IPS-18c (cell line): ENCODE measurements around the gene C9orf72.
A peak's percentile ranks its signal among the peaks of the same experiment; 100 is the strongest.

Experiments used
- H3K4me3 ChIP-seq: 2 replicates; pipeline ENCODE4 v1.7.0; 2013; ENCODE audit warnings: low read depth, mild to moderate bottlenecking, low read length, moderate library complexity; ENCODE audit not compliant: insufficient read depth
- H3K9me3 ChIP-seq: one replicate; pipeline ENCODE4 v1.6.1; 2013; ENCODE audit warnings: mild to moderate bottlenecking, low read length, moderate library complexity; ENCODE audit not compliant: control insufficient read depth, insufficient read depth

Gene C9orf72

GRCh38 chr9:27589462-27589861, 16.2 kb upstream of the C9orf72 start:
- H3K4me3 ChIP-seq: no peak overlapping the region

GRCh38 chr9:27586304-27586703, 13.0 kb upstream of the C9orf72 start:
- H3K9me3 ChIP-seq: no peaks in the 10 kb centered on the region
- no peak overlapping the region for H3K4me3 ChIP-seq

More at GRCh38 chr9:27589462-27589861, 16.2 kb upstream of the C9orf72 start:
- no peaks in the 10 kb centered on the region for H3K9me3 ChIP-seq

- Histone ChIP-seq H3K9me3 (no peaks in the 10 kb centered on the region), H3K4me3 (no peak overlapping the region)
Observed at GRCh38 chr9:27584931-27585330, 11.7 kb upstream of the C9orf72 start.

- no peak overlapping the region for H3K4me3 ChIP-seq
Observed at GRCh38 chr9:27582794-27583193, 9.5 kb upstream of the C9orf72 start.

GRCh38 chr9:27581826-27582225, 8.5 kb upstream of the C9orf72 start:
- Histone ChIP-seq H3K9me3 (no peaks in the 10 kb centered on the region), H3K4me3 (no peak overlapping the region)

More at GRCh38 chr9:27582794-27583193, 9.5 kb upstream of the C9orf72 start:
- H3K9me3 ChIP-seq: no peaks in the 10 kb centered on the region

- Histone ChIP-seq H3K9me3 (no peaks in the 10 kb centered on the region), H3K4me3 (peak overlapping the region; percentile 79)
Observed at GRCh38 chr9:27573634-27574590, 631 bp upstream of the C9orf72 start.

GRCh38 chr9:27572566-27572917, 739 bp downstream of the C9orf72 start:
- Histone ChIP-seq H3K4me3 (peak overlapping the region; percentile 79), H3K9me3 (no peaks in the 10 kb centered on the region)

- no peaks in the 10 kb centered on the region for H3K9me3 ChIP-seq
- no peak overlapping the region; the same call in 1 of the 2 replicates for H3K4me3 ChIP-seq
Observed at GRCh38 chr9:27572061-27572460, 1.2 kb downstream of the C9orf72 start.

- Histone ChIP-seq H3K4me3 (no peak overlapping the region), H3K9me3 (no peaks in the 10 kb centered on the region)
Observed at GRCh38 chr9:27571011-27571410, 2.3 kb downstream of the C9orf72 start.

- Histone ChIP-seq H3K4me3 (no peak overlapping the region), H3K9me3 (no peaks in the 10 kb centered on the region)
Observed at GRCh38 chr9:27569406-27569805, 3.9 kb downstream of the C9orf72 start.

GRCh38 chr9:27566118-27566517, 7.2 kb downstream of the C9orf72 start:
- H3K4me3 ChIP-seq: no peak overlapping the region
- H3K9me3 ChIP-seq: no peaks in the 10 kb centered on the region

GRCh38 chr9:27565696-27566095, 7.6 kb downstream of the C9orf72 start:
- Histone ChIP-seq H3K9me3 (no peaks in the 10 kb centered on the region), H3K4me3 (no peak overlapping the region)

GRCh38 chr9:27564670-27565069, 8.6 kb downstream of the C9orf72 start:
- no peaks in the 10 kb centered on the region for H3K9me3 ChIP-seq
- no peak overlapping the region for H3K4me3 ChIP-seq

- Histone ChIP-seq H3K9me3 (no peaks in the 10 kb centered on the region), H3K4me3 (no peak overlapping the region)
Observed at GRCh38 chr9:27563738-27564430, 9.4 kb downstream of the C9orf72 start.

GRCh38 chr9:27561685-27562084, 11.6 kb downstream of the C9orf72 start:
- H3K4me3 ChIP-seq: no peak overlapping the region
- H3K9me3 ChIP-seq: no peaks in the 10 kb centered on the region

- Histone ChIP-seq H3K9me3 (no peaks in the 10 kb centered on the region), H3K4me3 (no peak overlapping the region)
Observed at GRCh38 chr9:27560457-27560856, 12.8 kb downstream of the C9orf72 start.

GRCh38 chr9:27558307-27558706, 15.0 kb downstream of the C9orf72 start:
- Histone ChIP-seq H3K9me3 (no peaks in the 10 kb centered on the region), H3K4me3 (no peak overlapping the region)

- no peaks in the 10 kb centered on the region for H3K9me3 ChIP-seq
- no peak overlapping the region for H3K4me3 ChIP-seq
Observed at GRCh38 chr9:27556470-27556869, 16.8 kb downstream of the C9orf72 start.
